ENCODE results near the gene CHTF8. TPM values are rescaled to one million over a fixed set of nuclear protein-coding genes. Genes with fewer than 3 reads are reported as not detected.

The CHTF8 gene
- total RNA-seq, 1 donor from 2014 or later: 51.7 TPM

Other genes starting within 250 kb of the CHTF8 start
- gene HAS3, start 26.9 kb downstream of the CHTF8 start, total RNA-seq: 0.67 TPM
- gene UTP4, start 61 bp upstream of the CHTF8 start, total RNA-seq: 32.3 TPM
- gene SNTB2, start 54.6 kb upstream of the CHTF8 start, total RNA-seq: 10.4 TPM
- 30.3 TPM for gene VPS4A, start 178.8 kb upstream of the CHTF8 start, total RNA-seq
- 7.2 TPM for gene PDF, start 198.0 kb upstream of the CHTF8 start, total RNA-seq
- gene COG8, start 207.0 kb upstream of the CHTF8 start, total RNA-seq: 25.9 TPM
- gene NIP7, start 207.2 kb upstream of the CHTF8 start, total RNA-seq: 8.0 TPM
- not detected for gene TMED6, start 219.2 kb upstream of the CHTF8 start, total RNA-seq

Data from left ventricle myocardium superior (tissue), 1 donor.